Peyer's patch (tissue), 4 donors: ENCODE data around the gene TEAD3.

Experiments
- POLR2A ChIP-seq, 2 donors: fragments of 450-650 bp; IDR thresholded peaks; one replicate each; pipeline ENCODE4 v1.5.1; 2017; ENCODE audit warnings: antibody characterized with exemption in 2 of 2, mild to moderate bottlenecking in 2 of 2, moderate library complexity in 2 of 2
- TF ChIP-seq, protein P1 (sequence below), 6 experiments: fragments of 450-650 bp in 4 of 6; fragments of 200-600 bp in 2 of 6; sonication (generic) in 1 of 6; IDR thresholded peaks; one replicate each; pipeline ENCODE4 v1.5.1; 2017 to 2019; ENCODE audit warnings: antibody characterized with exemption in 6 of 6, mild to moderate bottlenecking in 3 of 6, moderate library complexity in 1 of 6

DNA sequence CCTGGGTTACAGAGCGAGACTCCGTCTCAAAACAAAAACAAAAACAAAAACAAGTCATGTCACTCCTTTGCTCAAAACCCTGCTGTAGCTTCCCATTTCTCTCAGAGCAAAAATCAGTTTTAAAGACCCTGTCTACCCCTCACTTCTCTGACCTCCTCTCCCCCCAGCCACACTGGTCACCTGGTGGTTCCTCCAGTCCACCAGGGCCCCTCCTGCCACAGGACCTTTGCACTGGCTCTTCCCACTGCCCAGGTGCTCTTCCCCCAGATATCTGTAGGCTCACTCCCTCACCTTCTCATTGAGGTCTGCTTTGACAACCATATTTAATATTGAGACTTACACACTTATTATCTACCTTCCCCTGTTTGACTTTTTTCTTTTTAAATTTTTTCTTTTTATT is 4.9 kb upstream of the TEAD3 start:
- TF ChIP-seq, protein P1, sequence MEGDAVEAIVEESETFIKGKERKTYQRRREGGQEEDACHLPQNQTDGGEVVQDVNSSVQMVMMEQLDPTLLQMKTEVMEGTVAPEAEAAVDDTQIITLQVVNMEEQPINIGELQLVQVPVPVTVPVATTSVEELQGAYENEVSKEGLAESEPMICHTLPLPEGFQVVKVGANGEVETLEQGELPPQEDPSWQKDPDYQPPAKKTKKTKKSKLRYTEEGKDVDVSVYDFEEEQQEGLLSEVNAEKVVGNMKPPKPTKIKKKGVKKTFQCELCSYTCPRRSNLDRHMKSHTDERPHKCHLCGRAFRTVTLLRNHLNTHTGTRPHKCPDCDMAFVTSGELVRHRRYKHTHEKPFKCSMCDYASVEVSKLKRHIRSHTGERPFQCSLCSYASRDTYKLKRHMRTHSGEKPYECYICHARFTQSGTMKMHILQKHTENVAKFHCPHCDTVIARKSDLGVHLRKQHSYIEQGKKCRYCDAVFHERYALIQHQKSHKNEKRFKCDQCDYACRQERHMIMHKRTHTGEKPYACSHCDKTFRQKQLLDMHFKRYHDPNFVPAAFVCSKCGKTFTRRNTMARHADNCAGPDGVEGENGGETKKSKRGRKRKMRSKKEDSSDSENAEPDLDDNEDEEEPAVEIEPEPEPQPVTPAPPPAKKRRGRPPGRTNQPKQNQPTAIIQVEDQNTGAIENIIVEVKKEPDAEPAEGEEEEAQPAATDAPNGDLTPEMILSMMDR (IDR thresholded peaks at IDR 0.05), result no peak
- TF ChIP-seq POLR2A (IDR thresholded peaks at IDR 0.05), result no peak
